Measurements from ENCODE around the gene C1S.

DNA sequence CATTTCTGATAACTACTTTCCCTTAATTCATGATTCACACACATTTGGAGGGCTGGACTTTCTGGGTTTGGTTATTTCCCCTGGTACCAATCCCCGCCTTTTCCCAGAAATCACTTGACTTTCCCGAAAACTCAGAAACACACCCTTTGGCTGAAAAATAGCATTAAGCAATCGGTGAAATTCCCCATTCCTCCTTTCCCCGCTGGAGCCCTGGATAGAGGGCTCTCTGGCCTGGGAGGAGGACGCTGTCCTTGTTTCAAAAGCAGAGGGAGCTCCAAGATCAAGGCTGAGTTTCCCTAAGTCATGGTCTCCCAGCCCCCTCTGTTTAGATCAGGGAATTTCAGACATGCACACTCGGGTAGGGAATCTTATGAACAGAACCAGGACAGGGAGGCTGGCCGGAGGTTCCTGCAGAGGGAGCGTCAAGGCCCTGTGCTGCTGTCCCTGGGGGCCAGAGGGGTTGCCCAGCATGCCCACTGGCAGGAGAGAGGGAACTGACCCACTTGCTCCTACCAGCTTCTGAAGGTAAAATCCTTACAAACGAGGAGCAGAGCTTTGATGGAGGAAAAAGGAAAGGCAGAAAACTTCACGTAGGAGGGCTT, at the start of gene C1S:
- TF ChIP-seq, protein P1, sequence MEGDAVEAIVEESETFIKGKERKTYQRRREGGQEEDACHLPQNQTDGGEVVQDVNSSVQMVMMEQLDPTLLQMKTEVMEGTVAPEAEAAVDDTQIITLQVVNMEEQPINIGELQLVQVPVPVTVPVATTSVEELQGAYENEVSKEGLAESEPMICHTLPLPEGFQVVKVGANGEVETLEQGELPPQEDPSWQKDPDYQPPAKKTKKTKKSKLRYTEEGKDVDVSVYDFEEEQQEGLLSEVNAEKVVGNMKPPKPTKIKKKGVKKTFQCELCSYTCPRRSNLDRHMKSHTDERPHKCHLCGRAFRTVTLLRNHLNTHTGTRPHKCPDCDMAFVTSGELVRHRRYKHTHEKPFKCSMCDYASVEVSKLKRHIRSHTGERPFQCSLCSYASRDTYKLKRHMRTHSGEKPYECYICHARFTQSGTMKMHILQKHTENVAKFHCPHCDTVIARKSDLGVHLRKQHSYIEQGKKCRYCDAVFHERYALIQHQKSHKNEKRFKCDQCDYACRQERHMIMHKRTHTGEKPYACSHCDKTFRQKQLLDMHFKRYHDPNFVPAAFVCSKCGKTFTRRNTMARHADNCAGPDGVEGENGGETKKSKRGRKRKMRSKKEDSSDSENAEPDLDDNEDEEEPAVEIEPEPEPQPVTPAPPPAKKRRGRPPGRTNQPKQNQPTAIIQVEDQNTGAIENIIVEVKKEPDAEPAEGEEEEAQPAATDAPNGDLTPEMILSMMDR (IDR thresholded peaks at IDR 0.05): peak; percentile 74 to 94 (median 93)
- TF ChIP-seq POLR2A (IDR thresholded peaks at IDR 0.05): peak in 1 of 2 donors; percentile 86

Data from vagina (tissue), 2 donors.